ENCODE results near the gene CXCL17. TPM values are rescaled to one million over a fixed set of nuclear protein-coding genes. Genes with fewer than 3 reads are reported as not detected.

CXCL17 gene
- not detected in 2 replicates for total RNA-seq (2014; rRNA removed; shearing (Covaris generic))
- total RNA-seq (2022), result not detected in 2 replicates
- Bru-seq, nascent RNA, result percentile 8 among the genes with signal in this experiment
- BruChase-seq, experiment 1, labeled RNA remaining after a 6-hour chase, result percentile 8 among the genes with signal in this experiment
- not detected for BruChase-seq, experiment 2, labeled RNA remaining after a 2-hour chase
- long read RNA-seq, partial matches to known transcripts, result 0 of 7 reads
- long read RNA-seq, other reads (novel, unspliced or antisense), result 7 of 7 reads

GRCh38 chr19:42442833-42443232, at the start of gene CXCL17:
Gene CXCL17, minus strand, starts transcription at chr19:42442946. Its CDS starts 114 bp downstream, at chr19:42442832.
- TF ChIP-seq CTCF (conservative IDR thresholded peaks at IDR 0.05; ENCODE audit: low read length), result no peak
- no peak within 1 kb of the TSS for H2AFZ ChIP-seq (ENCODE audit: low read length)

GRCh38 chr19:42488783-42489521, 46.2 kb upstream of the CXCL17 start:
- H3K4me2 ChIP-seq (ENCODE audit: low read length), result no peak overlapping the region
- DNase-seq (ENCODE audit: low spot score), result no peak
- intact Hi-C loops (cut with micrococcal nuclease; ENCODE audit: unreplicated experiment), result no loop called here
- no TSS peak for BruUV-seq (replicated peaks)
- no peaks in the 10 kb centered on the region for H3K79me2 ChIP-seq (ENCODE audit: insufficient read depth, low read depth, low read length)
- H3K9me2 ChIP-seq (ENCODE audit: insufficient read depth, low read length), result no peaks in the 10 kb centered on the region
- H4K20me1 ChIP-seq (ENCODE audit: insufficient read depth, low read length), result no peaks in the 10 kb centered on the region
- TF ChIP-seq EZH2phosphoT487 (IDR thresholded peaks at IDR 0.05; ENCODE audit: borderline replicate concordance, low read depth, low read length) (no peak), CTCF (conservative IDR thresholded peaks at IDR 0.05; ENCODE audit: low read length) (no peak)
- ChIA-PET CTCF (ENCODE audit: unreplicated experiment) (no interaction called here), POLR2A (interaction anchor here (0.7 kb wide), 1 partner anchor 991 kb away, joined by 3 read pairs; no protein-coding TSS in a partner anchor)
- H3K27ac ChIP-seq (ENCODE audit: low read depth, low read length, poor library complexity, severe bottlenecking), result no peak overlapping the region
- H3K4me3 ChIP-seq (ENCODE audit: low read depth, low read length, poor library complexity, severe bottlenecking), result no peak overlapping the region
- no peaks in the 10 kb centered on the region for H3K9me3 ChIP-seq (ENCODE audit: low read length)
- H2AFZ ChIP-seq (ENCODE audit: low read length), result no peak overlapping the region
- H3K4me1 ChIP-seq (ENCODE audit: insufficient read depth, low read length, poor library complexity, severe bottlenecking), result no peaks in the 10 kb centered on the region
- no peaks in the 10 kb centered on the region for H3K36me3 ChIP-seq (ENCODE audit: insufficient read depth, low read length)

More at GRCh38 chr19:42442833-42443232, at the start of gene CXCL17:
- no peaks in the 10 kb centered on the region for H4K20me1 ChIP-seq (ENCODE audit: insufficient read depth, low read length)
- no peak within 1 kb of the TSS for H3K4me3 ChIP-seq (ENCODE audit: low read depth, low read length, poor library complexity, severe bottlenecking)
- H3K27ac ChIP-seq (ENCODE audit: low read depth, low read length, poor library complexity, severe bottlenecking), result no peak within 1 kb of the TSS
- H3K4me1 ChIP-seq (ENCODE audit: insufficient read depth, low read length, poor library complexity, severe bottlenecking), result no peaks in the 10 kb centered on the region
- no peak for DNase-seq (ENCODE audit: low spot score)
- H3K9me3 ChIP-seq (ENCODE audit: low read length), result no peaks in the 10 kb centered on the region
- POLR2A ChIA-PET, result no interaction called here
- H3K79me2 ChIP-seq (ENCODE audit: insufficient read depth, low read depth, low read length), result no peaks in the 10 kb centered on the region
- CTCF ChIA-PET (ENCODE audit: unreplicated experiment), result no interaction called here
- intact Hi-C loops (cut with micrococcal nuclease; ENCODE audit: unreplicated experiment), result no loop called here
- no peaks in the 10 kb centered on the region for H3K9me2 ChIP-seq (ENCODE audit: insufficient read depth, low read length)
- BruUV-seq (replicated peaks), result no TSS peak
- H3K4me2 ChIP-seq (ENCODE audit: low read length), result no peak within 1 kb of the TSS
- H3K36me3 ChIP-seq (ENCODE audit: insufficient read depth, low read length), result no peaks in the 10 kb centered on the region

- no peaks in the 10 kb centered on the region for H3K36me3 ChIP-seq (ENCODE audit: insufficient read depth, low read length)
- no peaks in the 10 kb centered on the region for H4K20me1 ChIP-seq (ENCODE audit: insufficient read depth, low read length)
- BruUV-seq (replicated peaks), result no TSS peak
- H3K4me2 ChIP-seq (ENCODE audit: low read length), result no peak overlapping the region
- H3K4me1 ChIP-seq (ENCODE audit: insufficient read depth, low read length, poor library complexity, severe bottlenecking), result no peaks in the 10 kb centered on the region
- H3K9me2 ChIP-seq (ENCODE audit: insufficient read depth, low read length), result no peaks in the 10 kb centered on the region
- TF ChIP-seq CTCF (conservative IDR thresholded peaks at IDR 0.05; ENCODE audit: low read length) (no peak), EZH2phosphoT487 (IDR thresholded peaks at IDR 0.05; ENCODE audit: borderline replicate concordance, low read depth, low read length) (no peak)
- no peak overlapping the region for H3K4me3 ChIP-seq (ENCODE audit: low read depth, low read length, poor library complexity, severe bottlenecking)
- intact Hi-C loops (cut with micrococcal nuclease; ENCODE audit: unreplicated experiment), result no loop called here
- ChIA-PET CTCF (ENCODE audit: unreplicated experiment) (no interaction called here), POLR2A (interaction anchor here (1.0 kb wide), 1 partner anchor 21 kb away, joined by 5 read pairs; no protein-coding TSS in a partner anchor)
- H3K27ac ChIP-seq (ENCODE audit: low read depth, low read length, poor library complexity, severe bottlenecking), result no peak overlapping the region
- DNase-seq (ENCODE audit: low spot score), result no peak
- H3K9me3 ChIP-seq (ENCODE audit: low read length), result no peaks in the 10 kb centered on the region
- H2AFZ ChIP-seq (ENCODE audit: low read length), result no peak overlapping the region
- no peaks in the 10 kb centered on the region for H3K79me2 ChIP-seq (ENCODE audit: insufficient read depth, low read depth, low read length)
These were observed 45.0 kb upstream of the CXCL17 start for GRCh38 chr19:42487798-42488178.
